Calu3 (cell line): ENCODE data around the gene ID4. TPM values are rescaled to one million over a fixed set of nuclear protein-coding genes. Genes with fewer than 3 reads are reported as not detected.
A peak's percentile ranks its signal among the peaks of the same experiment; 100 is the strongest.

Experiments
- BruUV-seq: library from RNA; stranded (reverse); fragments of 400-500 nt; replicated peaks from 2 replicates; lab custom pipeline; 2021; lab: Mats Ljungman, UMichigan
- CTCF ChIA-PET: fragments of 300-600 bp; sonication (Branson Sonifier 250); formaldehyde crosslinking; loops from one replicate; lab custom pipeline; 2022; ENCODE audit warnings: antibody characterized with exemption; lab: Charles Lee
- DNase-seq: peaks from one replicate; pipeline ENCODE4 v3.0.0; 2022
- H3K27ac Mint-ChIP-seq: one replicate; pipeline ENCODE4 v1.8.0; 2022; ENCODE audit warnings: mixed read lengths; ENCODE audit not compliant: unreplicated experiment
- H3K27me3 Mint-ChIP-seq: one replicate; pipeline ENCODE4 v1.8.0; 2022; ENCODE audit warnings: mixed read lengths; ENCODE audit not compliant: unreplicated experiment
- H3K36me3 Mint-ChIP-seq: one replicate; pipeline ENCODE4 v1.8.0; 2022; ENCODE audit warnings: mild to moderate bottlenecking, moderate library complexity, mixed read lengths; ENCODE audit not compliant: insufficient read depth, unreplicated experiment
- H3K4me1 Mint-ChIP-seq: one replicate; pipeline ENCODE4 v1.8.0; 2022; ENCODE audit warnings: mild to moderate bottlenecking, low read depth, mixed read lengths; ENCODE audit not compliant: unreplicated experiment
- H3K4me3 Mint-ChIP-seq: one replicate; pipeline ENCODE4 v1.8.0; 2022; ENCODE audit warnings: mild to moderate bottlenecking, low read depth, moderate library complexity, mixed read lengths; ENCODE audit not compliant: unreplicated experiment
- H3K9me3 Mint-ChIP-seq: one replicate; pipeline ENCODE4 v1.8.0; 2022; ENCODE audit warnings: low read depth, mixed read lengths; ENCODE audit not compliant: unreplicated experiment
- intact Hi-C: fragments of 100-400 bp; cut with micrococcal nuclease; formaldehyde crosslinking; loops from one replicate; pipeline ENCODE4 v1.10.0; 2022; ENCODE audit not compliant: unreplicated experiment
- total RNA-seq: library from RNA; stranded (reverse); gene quantifications from 2 replicates; pipeline ENCODE4 v1.2.3, GENCODE V29; 2022
- TF ChIP-seq, protein P1 (sequence below): fragments of 200-600 bp; IDR thresholded peaks from one replicate; pipeline ENCODE4 v1.8.0; 2022; ENCODE audit warnings: antibody characterized with exemption; ENCODE audit not compliant: unreplicated experiment

The ID4 gene
- total RNA-seq, 1 experiment from 2014 or later: 1.8 TPM

DNA sequence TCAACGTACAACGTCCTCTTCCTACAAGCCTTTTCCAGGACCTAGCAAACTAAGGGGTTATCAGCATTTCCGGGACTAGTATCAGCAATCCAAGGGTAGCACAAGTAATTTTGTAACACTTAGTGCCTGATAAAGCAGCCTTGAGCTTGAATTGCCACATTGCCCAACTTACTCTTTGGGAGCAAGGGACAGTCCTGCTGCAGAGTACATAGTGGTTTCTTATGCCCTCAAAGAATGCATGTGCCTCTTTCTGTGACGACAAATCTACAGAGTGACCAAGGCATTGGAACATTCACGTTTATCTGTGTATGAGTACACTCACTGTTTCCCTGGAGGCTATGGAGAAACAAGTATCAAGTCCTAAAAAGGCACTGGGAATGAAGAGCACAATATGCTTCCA, 3.2 kb upstream of the ID4 start:
- Mint-ChIP-seq H3K4me3 (no peak overlapping the region), H3K9me3 (no peaks in the 10 kb centered on the region), H3K27ac (no peak overlapping the region), H3K36me3 (peaks cover 26% of the 10 kb centered on the region), H3K27me3 (no peaks in the 10 kb centered on the region), H3K4me1 (peaks cover 40% of the 10 kb centered on the region)
- TF ChIP-seq, protein P1, sequence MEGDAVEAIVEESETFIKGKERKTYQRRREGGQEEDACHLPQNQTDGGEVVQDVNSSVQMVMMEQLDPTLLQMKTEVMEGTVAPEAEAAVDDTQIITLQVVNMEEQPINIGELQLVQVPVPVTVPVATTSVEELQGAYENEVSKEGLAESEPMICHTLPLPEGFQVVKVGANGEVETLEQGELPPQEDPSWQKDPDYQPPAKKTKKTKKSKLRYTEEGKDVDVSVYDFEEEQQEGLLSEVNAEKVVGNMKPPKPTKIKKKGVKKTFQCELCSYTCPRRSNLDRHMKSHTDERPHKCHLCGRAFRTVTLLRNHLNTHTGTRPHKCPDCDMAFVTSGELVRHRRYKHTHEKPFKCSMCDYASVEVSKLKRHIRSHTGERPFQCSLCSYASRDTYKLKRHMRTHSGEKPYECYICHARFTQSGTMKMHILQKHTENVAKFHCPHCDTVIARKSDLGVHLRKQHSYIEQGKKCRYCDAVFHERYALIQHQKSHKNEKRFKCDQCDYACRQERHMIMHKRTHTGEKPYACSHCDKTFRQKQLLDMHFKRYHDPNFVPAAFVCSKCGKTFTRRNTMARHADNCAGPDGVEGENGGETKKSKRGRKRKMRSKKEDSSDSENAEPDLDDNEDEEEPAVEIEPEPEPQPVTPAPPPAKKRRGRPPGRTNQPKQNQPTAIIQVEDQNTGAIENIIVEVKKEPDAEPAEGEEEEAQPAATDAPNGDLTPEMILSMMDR: no peak
- BruUV-seq: no TSS peak
- no peak for DNase-seq
- intact Hi-C loops: loop anchor here (2.0 to 10.0 kb wide), 2 partner anchors 33 to 699 kb away; no protein-coding TSS in a partner anchor
- CTCF ChIA-PET: no interaction called here

GRCh38 chr6:19834858-19835257, 2.3 kb upstream of the ID4 start:
- H3K4me3 Mint-ChIP-seq: no peak overlapping the region
- CTCF ChIA-PET: no interaction called here
- TF ChIP-seq, protein P1: no peak
- no peak overlapping the region for H3K27ac Mint-ChIP-seq
- H3K36me3 Mint-ChIP-seq: peaks cover 29% of the 10 kb centered on the region
- no peaks in the 10 kb centered on the region for H3K9me3 Mint-ChIP-seq
- H3K4me1 Mint-ChIP-seq: peaks cover 40% of the 10 kb centered on the region
- no TSS peak for BruUV-seq
- DNase-seq: no peak
- intact Hi-C loops: loop anchor here (2.0 to 10.0 kb wide), 2 partner anchors 32 to 700 kb away; no protein-coding TSS in a partner anchor
- no peaks in the 10 kb centered on the region for H3K27me3 Mint-ChIP-seq

- CTCF ChIA-PET: interaction anchor here (0.6 to 0.7 kb wide), 2 partner anchors 12 to 678 kb away, joined by 3 to 4 read pairs; no protein-coding TSS in a partner anchor
- intact Hi-C loops: loop anchor here (2.0 to 10.0 kb wide), 2 partner anchors 31 to 701 kb away; no protein-coding TSS in a partner anchor
- Mint-ChIP-seq H3K9me3 (no peaks in the 10 kb centered on the region), H3K4me1 (peaks cover 39% of the 10 kb centered on the region), H3K27ac (no peak overlapping the region), H3K27me3 (no peaks in the 10 kb centered on the region), H3K36me3 (peaks cover 29% of the 10 kb centered on the region), H3K4me3 (no peak overlapping the region)
- TF ChIP-seq, protein P1: no peak
- DNase-seq: no peak
- no TSS peak for BruUV-seq
Measured at GRCh38 chr6:19835605-19836004, 1.6 kb upstream of the ID4 start.

DNA sequence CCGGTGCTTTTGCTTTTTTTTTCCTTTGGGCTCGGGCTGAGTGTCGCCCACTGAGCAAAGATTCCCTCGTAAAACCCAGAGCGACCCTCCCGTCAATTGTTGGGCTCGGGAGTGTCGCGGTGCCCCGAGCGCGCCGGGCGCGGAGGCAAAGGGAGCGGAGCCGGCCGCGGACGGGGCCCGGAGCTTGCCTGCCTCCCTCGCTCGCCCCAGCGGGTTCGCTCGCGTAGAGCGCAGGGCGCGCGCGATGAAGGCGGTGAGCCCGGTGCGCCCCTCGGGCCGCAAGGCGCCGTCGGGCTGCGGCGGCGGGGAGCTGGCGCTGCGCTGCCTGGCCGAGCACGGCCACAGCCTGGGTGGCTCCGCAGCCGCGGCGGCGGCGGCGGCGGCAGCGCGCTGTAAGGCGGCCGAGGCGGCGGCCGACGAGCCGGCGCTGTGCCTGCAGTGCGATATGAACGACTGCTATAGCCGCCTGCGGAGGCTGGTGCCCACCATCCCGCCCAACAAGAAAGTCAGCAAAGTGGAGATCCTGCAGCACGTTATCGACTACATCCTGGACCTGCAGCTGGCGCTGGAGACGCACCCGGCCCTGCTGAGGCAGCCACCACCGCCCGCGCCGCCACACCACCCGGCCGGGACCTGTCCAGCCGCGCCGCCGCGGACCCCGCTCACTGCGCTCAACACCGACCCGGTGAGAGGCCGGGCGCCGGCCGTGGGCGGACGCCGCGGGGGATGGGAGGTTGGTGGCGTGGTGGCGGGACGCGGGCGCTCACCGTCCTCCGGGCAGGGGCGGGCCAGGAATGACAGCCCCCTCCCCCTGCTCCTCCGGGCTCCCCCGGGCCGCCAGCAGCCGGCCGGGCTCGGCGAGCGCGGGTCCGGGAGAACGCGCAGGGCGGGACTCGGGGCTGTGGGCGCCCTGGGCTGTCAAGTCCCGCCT, 606 bp downstream of the ID4 start:
- CTCF ChIA-PET: no interaction called here
- H3K27me3 Mint-ChIP-seq: no peaks in the 10 kb centered on the region
- H3K4me1 Mint-ChIP-seq: peaks cover 26% of the 10 kb centered on the region
- no peaks in the 10 kb centered on the region for H3K9me3 Mint-ChIP-seq
- peak overlapping the region; percentile 86 for H3K27ac Mint-ChIP-seq
- H3K36me3 Mint-ChIP-seq: peaks cover 29% of the 10 kb centered on the region
- H3K4me3 Mint-ChIP-seq: peak overlapping the region; percentile 74
- intact Hi-C loops: loop anchor here (10.0 kb wide), 1 partner anchor 703 kb away; no protein-coding TSS in a partner anchor
- TF ChIP-seq, protein P1: no peak
- peak; percentile 69 for DNase-seq
- BruUV-seq: no TSS peak
